IPS DF 6.9 (cell line): ENCODE measurements around the gene CD180.

Experiments used
- DNase-seq: peaks from one replicate; pipeline ENCODE4 v3.0.0-alpha.2; 2013; ENCODE audit warnings: low read depth, low spot score
- H3K27ac ChIP-seq: one replicate; pipeline ENCODE4 v1.5.1; 2013; ENCODE audit warnings: low read length, control low read depth
- H3K27me3 ChIP-seq: 2 replicates; pipeline ENCODE4 v1.6.1; 2013; ENCODE audit warnings: mild to moderate bottlenecking, low read length; ENCODE audit not compliant: control insufficient read depth, insufficient read depth
- H3K36me3 ChIP-seq: 2 replicates; pipeline ENCODE4 v1.6.1; 2013; ENCODE audit warnings: low read length; ENCODE audit not compliant: control insufficient read depth, insufficient read depth
- H3K4me1 ChIP-seq: 2 replicates; pipeline ENCODE4 v1.6.1; 2013; ENCODE audit warnings: low read length; ENCODE audit not compliant: control insufficient read depth, insufficient read depth
- H3K4me3 ChIP-seq: 2 replicates; pipeline ENCODE4 v1.5.1; 2013; ENCODE audit warnings: mild to moderate bottlenecking, low read length
- H3K9me3 ChIP-seq: 2 replicates; pipeline ENCODE4 v1.6.1; 2013; ENCODE audit warnings: low read length, inconsistent platforms; ENCODE audit not compliant: control insufficient read depth, insufficient read depth
- WGBS: extraction: QIAGEN DNeasy Blood & Tissue Kit; methylation state at CpG from one replicate; pipeline ENCODE4 v1.1.7; 2013; ENCODE audit warnings: mixed read lengths, missing lambda C conversion rate; ENCODE audit not compliant: insufficient read length, insufficient coverage; 5-methylcytosine and 5-hydroxymethylcytosine counted together

Gene CD180

GRCh38 chr5:67211926-67212325 lies 15.3 kb upstream of the CD180 start:
- Histone ChIP-seq H3K27me3 (no peaks in the 10 kb centered on the region), H3K36me3 (no peaks in the 10 kb centered on the region), H3K27ac (no peak overlapping the region), H3K9me3 (no peaks in the 10 kb centered on the region), H3K4me1 (no peaks in the 10 kb centered on the region), H3K4me3 (no peak overlapping the region)
- DNase-seq: no peak
- no CpG with 5 or more reads among the region's 2 CpGs for WGBS

- Histone ChIP-seq H3K36me3 (no peaks in the 10 kb centered on the region), H3K9me3 (no peaks in the 10 kb centered on the region), H3K4me3 (no peak overlapping the region), H3K4me1 (no peaks in the 10 kb centered on the region), H3K27me3 (no peaks in the 10 kb centered on the region), H3K27ac (no peak overlapping the region)
- peak; percentile 80 for DNase-seq
- no CpG with 5 or more reads among the region's 11 CpGs for WGBS
Measured at GRCh38 chr5:67209141-67209771, 12.7 kb upstream of the CD180 start.

DNA sequence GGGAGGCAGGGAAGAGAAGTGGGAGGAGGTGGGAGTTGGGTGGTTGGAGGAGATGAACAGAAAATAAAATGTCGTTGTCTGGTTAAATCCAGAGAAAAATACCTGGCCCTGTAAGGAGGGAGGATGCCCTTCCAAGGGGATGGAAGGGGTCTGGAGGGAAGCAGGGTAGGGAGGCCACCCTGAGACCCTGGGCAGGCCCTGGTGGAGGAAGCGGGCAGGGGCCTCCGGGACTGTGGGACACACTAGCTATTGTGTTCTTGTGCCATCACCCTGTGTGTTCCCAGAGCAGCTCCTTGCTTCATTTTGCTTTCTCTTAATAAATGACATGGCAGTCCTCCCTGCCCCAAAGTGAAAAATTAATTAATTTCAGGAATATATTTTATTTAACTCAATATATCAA lies 11.8 kb upstream of the CD180 start:
- H3K4me3 ChIP-seq: no peak overlapping the region
- no peaks in the 10 kb centered on the region for H3K27me3 ChIP-seq
- H3K27ac ChIP-seq: no peak overlapping the region
- WGBS: 100% methylated on average over 1 of the region's 3 CpGs
- no peak for DNase-seq
- no peaks in the 10 kb centered on the region for H3K4me1 ChIP-seq
- H3K36me3 ChIP-seq: no peaks in the 10 kb centered on the region
- no peaks in the 10 kb centered on the region for H3K9me3 ChIP-seq

DNA sequence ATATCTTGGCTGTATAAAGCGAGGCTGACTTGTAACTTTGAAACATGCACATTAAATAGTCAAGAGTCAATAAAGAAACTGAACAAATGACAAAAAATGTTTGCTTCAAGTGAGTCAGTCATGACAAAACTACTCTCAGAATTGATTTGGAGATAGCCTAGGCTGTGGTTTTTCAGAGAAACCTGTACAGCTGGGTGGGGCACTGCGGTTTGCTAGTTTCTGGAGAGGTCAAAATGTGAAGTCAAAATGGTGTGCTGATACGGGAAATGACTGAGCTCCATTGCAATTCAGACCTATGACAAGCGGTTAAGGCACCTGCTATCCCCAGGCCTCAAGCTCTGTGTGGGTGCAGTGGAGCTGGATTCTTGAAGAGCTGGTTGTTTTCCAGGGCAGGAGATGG lies 10.3 kb upstream of the CD180 start:
- no peak for DNase-seq
- WGBS: no CpG with 5 or more reads among the region's 4 CpGs
- H3K27ac ChIP-seq: no peak overlapping the region
- H3K4me3 ChIP-seq: no peak overlapping the region
- H3K36me3 ChIP-seq: no peaks in the 10 kb centered on the region
- H3K4me1 ChIP-seq: no peaks in the 10 kb centered on the region
- H3K9me3 ChIP-seq: peaks cover 1% of the 10 kb centered on the region; the same call in 1 of the 2 replicates
- H3K27me3 ChIP-seq: no peaks in the 10 kb centered on the region

- H3K4me1 ChIP-seq: no peaks in the 10 kb centered on the region
- no peak overlapping the region for H3K4me3 ChIP-seq
- DNase-seq: no peak
- WGBS: no CpG with 5 or more reads among the region's 2 CpGs
- no peak overlapping the region for H3K27ac ChIP-seq
- H3K27me3 ChIP-seq: no peaks in the 10 kb centered on the region
- peaks cover 2% of the 10 kb centered on the region; the same call in 1 of the 2 replicates for H3K9me3 ChIP-seq
- no peaks in the 10 kb centered on the region for H3K36me3 ChIP-seq
Measured at GRCh38 chr5:67206461-67206860, 9.9 kb upstream of the CD180 start.

DNA sequence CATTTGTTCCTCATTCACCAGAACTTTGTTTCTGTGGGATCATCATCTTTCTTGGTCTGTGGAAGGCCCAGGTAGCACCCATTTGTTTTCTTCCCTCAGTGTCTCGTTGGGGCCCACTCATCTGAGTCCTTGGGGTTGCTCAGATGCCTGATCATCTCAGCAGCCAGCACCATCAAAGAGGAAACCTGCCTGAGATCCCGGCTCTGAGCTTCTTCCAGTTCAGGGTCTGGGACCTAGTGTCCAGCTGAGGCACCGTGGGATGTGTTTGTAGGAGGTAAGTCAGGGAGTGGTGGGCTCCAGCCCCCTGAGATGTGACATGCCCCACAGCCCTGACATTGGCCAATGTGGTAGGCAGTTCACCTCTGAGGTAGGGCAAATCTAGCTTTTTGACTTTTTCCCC lies 9.4 kb upstream of the CD180 start:
- no CpG with 5 or more reads among the region's 3 CpGs for WGBS
- no peak overlapping the region for H3K4me3 ChIP-seq
- no peaks in the 10 kb centered on the region for H3K27me3 ChIP-seq
- no peaks in the 10 kb centered on the region for H3K36me3 ChIP-seq
- no peaks in the 10 kb centered on the region for H3K4me1 ChIP-seq
- no peak overlapping the region for H3K27ac ChIP-seq
- DNase-seq: no peak
- H3K9me3 ChIP-seq: peaks cover 2% of the 10 kb centered on the region; the same call in 1 of the 2 replicates

GRCh38 chr5:67204821-67205220 lies 8.2 kb upstream of the CD180 start:
- Histone ChIP-seq H3K4me1 (no peaks in the 10 kb centered on the region), H3K4me3 (no peak overlapping the region), H3K27ac (no peak overlapping the region), H3K27me3 (no peaks in the 10 kb centered on the region), H3K9me3 (peaks cover 2% of the 10 kb centered on the region; the same call in 1 of the 2 replicates), H3K36me3 (no peaks in the 10 kb centered on the region)
- no CpG with 5 or more reads among the region's 5 CpGs for WGBS
- DNase-seq: no peak

GRCh38 chr5:67203701-67204074 lies 7.1 kb upstream of the CD180 start:
- Histone ChIP-seq H3K36me3 (no peaks in the 10 kb centered on the region), H3K4me3 (no peak overlapping the region), H3K9me3 (peaks cover 2% of the 10 kb centered on the region; the same call in 1 of the 2 replicates), H3K27ac (no peak overlapping the region), H3K4me1 (no peaks in the 10 kb centered on the region), H3K27me3 (no peaks in the 10 kb centered on the region)
- no CpG with 5 or more reads among the region's 2 CpGs for WGBS
- DNase-seq: no peak

DNA sequence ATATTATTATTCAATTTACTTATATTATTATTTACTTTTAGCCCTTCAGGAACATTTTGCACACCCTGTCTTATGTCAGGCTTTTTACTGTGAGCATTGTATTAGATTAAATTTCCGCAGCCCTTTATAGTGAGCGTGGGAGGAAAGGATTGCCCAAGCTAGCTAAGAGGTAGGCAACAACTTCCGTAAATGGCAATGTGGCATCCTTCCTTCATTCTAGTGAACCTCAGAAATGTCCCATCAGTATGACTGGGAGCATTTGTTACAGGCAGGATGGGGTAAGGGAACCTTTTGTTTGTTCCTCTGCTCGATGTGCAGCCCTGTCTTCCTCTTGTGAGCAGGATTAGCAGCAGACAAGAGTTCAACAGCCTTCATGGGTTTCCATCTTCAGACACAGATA lies 6.2 kb upstream of the CD180 start:
- H3K36me3 ChIP-seq: no peaks in the 10 kb centered on the region
- no peaks in the 10 kb centered on the region for H3K4me1 ChIP-seq
- no peak for DNase-seq
- H3K27ac ChIP-seq: no peak overlapping the region
- H3K4me3 ChIP-seq: no peak overlapping the region
- no peaks in the 10 kb centered on the region for H3K27me3 ChIP-seq
- WGBS: no CpG with 5 or more reads among the region's 4 CpGs
- H3K9me3 ChIP-seq: peaks cover 2% of the 10 kb centered on the region; the same call in 1 of the 2 replicates

- H3K27me3 ChIP-seq: no peaks in the 10 kb centered on the region
- no peak overlapping the region for H3K27ac ChIP-seq
- DNase-seq: no peak
Measured at GRCh38 chr5:67201897-67202549, 5.4 kb upstream of the CD180 start.

More at GRCh38 chr5:67201897-67202549, 5.4 kb upstream of the CD180 start:
- H3K4me1 ChIP-seq: no peaks in the 10 kb centered on the region
- peaks cover 2% of the 10 kb centered on the region; the same call in 1 of the 2 replicates for H3K9me3 ChIP-seq
- no peak overlapping the region for H3K4me3 ChIP-seq
- WGBS: no CpG with 5 or more reads among the region's 6 CpGs
- H3K36me3 ChIP-seq: no peaks in the 10 kb centered on the region
